ENCODE data around the gene TPPP. TPM values are rescaled to one million over a fixed set of nuclear protein-coding genes. Genes with fewer than 3 reads are reported as not detected.
"Not testable (repeated sequence)": the region's sequence is repeated elsewhere in the genome, so short reads cannot be mapped to it uniquely, and the experiment has no call there.

The TPPP gene
- total and polyA plus RNA-seq, 9 donors, result 1.1 to 8.8 (median 2.3) TPM

- H3K27ac ChIP-seq; intact Hi-C loops (cut with DNase I); H3K4me1 ChIP-seq (ENCODE audit: insufficient read depth); DNase-seq; H3K27me3 ChIP-seq; H3K4me3 ChIP-seq; H3K36me3 ChIP-seq; H3K9me3 ChIP-seq: not testable (repeated sequence)
- 74 to 87% methylated on average over 7 to 8 of the region's 13 CpGs; no CpG with 5 or more reads in 1 of the 3 donors for WGBS, 3 donors
Observed at GRCh38 chr5:695475-695874, 2.3 kb upstream of the TPPP start.

- intact Hi-C loops (cut with DNase I); H3K27me3 ChIP-seq; H3K9me3 ChIP-seq; H3K27ac ChIP-seq; H3K36me3 ChIP-seq; H3K4me1 ChIP-seq (ENCODE audit: insufficient read depth): not testable (repeated sequence)
- 3 to 10% methylated on average over 9 to 13 of the region's 22 CpGs; no CpG with 5 or more reads in 1 of the 3 donors for WGBS, 3 donors
- H3K4me3 ChIP-seq, result peak overlapping the region; percentile 69
- peak in 2 of 5 donors; percentile 22 to 43 for DNase-seq
Observed at GRCh38 chr5:694042-694431, 885 bp upstream of the TPPP start.

GRCh38 chr5:692529-693041, 567 bp downstream of the TPPP start:
- H3K27ac ChIP-seq; H3K9me3 ChIP-seq; H3K4me1 ChIP-seq (ENCODE audit: insufficient read depth); intact Hi-C loops (cut with DNase I); H3K27me3 ChIP-seq; H3K36me3 ChIP-seq: not testable (repeated sequence)
- DNase-seq, result peak in 3 of 5 donors; percentile 23 to 42 (median 28)
- 0 to 1% (median 0%) methylated on average over 33 to 40 of the region's 41 CpGs for WGBS, 3 donors
- H3K4me3 ChIP-seq, result peak overlapping the region; percentile 69

- no peaks in the 10 kb centered on the region for H3K4me1 ChIP-seq (ENCODE audit: insufficient read depth)
- TF ChIP-seq POLR2A (IDR thresholded peaks at IDR 0.05), result no peak
- no peak for TF ChIP-seq EP300 (IDR thresholded peaks at IDR 0.05)
- no peak for TF ChIP-seq CTCF (IDR thresholded peaks at IDR 0.05)
- no peak for DNase-seq
- 0 to 19% (median 15%) methylated on average over 1 to 2 of the region's 2 CpGs for WGBS, 3 donors
- H3K27me3 ChIP-seq, result no peaks in the 10 kb centered on the region
- H3K36me3 ChIP-seq, result no peaks in the 10 kb centered on the region
- H3K4me3 ChIP-seq, result peak overlapping the region; percentile 69
- H3K9me3 ChIP-seq, result no peaks in the 10 kb centered on the region
- intact Hi-C loops (cut with DNase I), result no loop called here
- H3K27ac ChIP-seq, result no peak overlapping the region
Observed at GRCh38 chr5:691817-692528, 1.2 kb downstream of the TPPP start.

- H3K27me3 ChIP-seq; intact Hi-C loops (cut with DNase I); H3K36me3 ChIP-seq; H3K4me1 ChIP-seq (ENCODE audit: insufficient read depth); H3K27ac ChIP-seq; H3K4me3 ChIP-seq; H3K9me3 ChIP-seq: not testable (repeated sequence)
- 2% methylated on average over 14 of the region's 23 CpGs; no CpG with 5 or more reads in 2 of the 3 donors for WGBS, 3 donors
- DNase-seq, result peak in 2 of 5 donors; percentile 34 to 38
Observed at GRCh38 chr5:691049-691448, 2.1 kb downstream of the TPPP start.

GRCh38 chr5:690293-690692, 2.9 kb downstream of the TPPP start:
- H3K27me3 ChIP-seq; H3K4me3 ChIP-seq; H3K36me3 ChIP-seq; H3K9me3 ChIP-seq; H3K27ac ChIP-seq; intact Hi-C loops (cut with DNase I); DNase-seq; H3K4me1 ChIP-seq (ENCODE audit: insufficient read depth): not testable (repeated sequence)
- no CpG with 5 or more reads among the region's 12 CpGs for WGBS, 3 donors

- H3K9me3 ChIP-seq; DNase-seq; intact Hi-C loops (cut with DNase I); H3K27me3 ChIP-seq; H3K4me1 ChIP-seq (ENCODE audit: insufficient read depth); H3K36me3 ChIP-seq; H3K4me3 ChIP-seq; H3K27ac ChIP-seq: not testable (repeated sequence)
- whole genome bisulfite sequencing, 3 donors, result 79 to 90% (median 83%) methylated on average over 17 to 19 of the region's 30 CpGs
Observed at GRCh38 chr5:688348-689010, 4.7 kb downstream of the TPPP start.

- intact Hi-C loops (cut with DNase I); H3K4me3 ChIP-seq; H3K27ac ChIP-seq; H3K4me1 ChIP-seq (ENCODE audit: insufficient read depth); H3K9me3 ChIP-seq; H3K36me3 ChIP-seq; H3K27me3 ChIP-seq; DNase-seq: not testable (repeated sequence)
- WGBS, 3 donors, result 68 to 83% (median 73%) methylated on average over 7 to 11 of the region's 12 CpGs
Observed at GRCh38 chr5:686936-687335, 6.2 kb downstream of the TPPP start.

GRCh38 chr5:686172-686523, 7.0 kb downstream of the TPPP start:
- H3K27me3 ChIP-seq; H3K36me3 ChIP-seq; DNase-seq; H3K27ac ChIP-seq; H3K4me3 ChIP-seq; H3K9me3 ChIP-seq; H3K4me1 ChIP-seq (ENCODE audit: insufficient read depth); intact Hi-C loops (cut with DNase I): not testable (repeated sequence)
- 82 to 94% (median 92%) methylated on average over 11 to 12 of the region's 12 CpGs for WGBS, 3 donors

Data from ovary (tissue), 9 donors.